ENCODE results near the gene SPZ1.

GRCh38 chr5:80339116-80339515 is 19.3 kb downstream of the SPZ1 start:
- TF ChIP-seq POLR2AphosphoS5 (IDR thresholded peaks at IDR 0.05): no peak
- TF ChIP-seq EP300 (IDR thresholded peaks at IDR 0.05): no peak
- TF ChIP-seq CTCF (IDR thresholded peaks at IDR 0.05): no peak
- TF ChIP-seq POLR2A (IDR thresholded peaks at IDR 0.05): no peak

All from stomach (tissue), 4 donors.